ENCODE results near the gene TTYH3. TPM values are rescaled to one million over a fixed set of nuclear protein-coding genes. Genes with fewer than 3 reads are reported as not detected.

Gene TTYH3
- total and polyA plus RNA-seq, 2 of the 13 experiments (the other 11 are each of a cell fraction or from before 2014, with no cell fraction given) = 26.3 to 50.0 TPM

DNA sequence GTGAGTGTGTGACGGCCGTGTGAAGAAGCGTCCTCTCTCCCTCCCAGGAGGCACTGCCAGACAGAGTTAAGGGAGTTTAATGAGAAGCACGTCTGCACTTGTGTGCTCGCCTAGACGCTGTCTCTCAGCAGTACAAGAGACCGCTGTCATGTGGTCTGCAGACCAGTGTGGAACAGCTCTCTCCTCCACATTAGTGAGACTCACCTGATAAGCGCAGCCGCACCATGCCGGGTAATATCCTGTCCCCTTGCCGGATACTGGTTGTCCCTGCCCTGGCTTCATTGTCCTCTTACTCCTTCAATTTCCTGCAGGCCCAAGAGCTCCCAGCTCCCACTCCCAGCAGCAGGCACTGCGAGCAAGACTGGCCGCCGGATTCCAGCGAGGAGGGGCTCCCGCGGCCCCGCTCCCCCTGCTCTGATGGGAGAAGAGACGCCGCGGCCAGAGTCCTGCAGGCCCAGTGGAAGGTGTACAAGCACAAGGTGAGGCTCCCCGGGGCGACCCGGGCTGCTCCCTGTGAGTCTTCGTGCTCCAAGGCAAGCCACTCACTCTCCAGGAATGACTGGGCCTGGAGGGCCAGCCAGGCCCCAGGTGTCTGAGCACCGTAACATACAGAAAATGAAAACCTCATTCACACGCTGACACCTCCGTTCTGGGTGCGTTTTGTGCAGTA lies 33.5 kb upstream of the TTYH3 start (continued):
- TF ChIP-seq ATF1 (CRISPR knock-in tag; IDR thresholded peaks at IDR 0.05) = no peak
- TF ChIP-seq, protein P1, sequence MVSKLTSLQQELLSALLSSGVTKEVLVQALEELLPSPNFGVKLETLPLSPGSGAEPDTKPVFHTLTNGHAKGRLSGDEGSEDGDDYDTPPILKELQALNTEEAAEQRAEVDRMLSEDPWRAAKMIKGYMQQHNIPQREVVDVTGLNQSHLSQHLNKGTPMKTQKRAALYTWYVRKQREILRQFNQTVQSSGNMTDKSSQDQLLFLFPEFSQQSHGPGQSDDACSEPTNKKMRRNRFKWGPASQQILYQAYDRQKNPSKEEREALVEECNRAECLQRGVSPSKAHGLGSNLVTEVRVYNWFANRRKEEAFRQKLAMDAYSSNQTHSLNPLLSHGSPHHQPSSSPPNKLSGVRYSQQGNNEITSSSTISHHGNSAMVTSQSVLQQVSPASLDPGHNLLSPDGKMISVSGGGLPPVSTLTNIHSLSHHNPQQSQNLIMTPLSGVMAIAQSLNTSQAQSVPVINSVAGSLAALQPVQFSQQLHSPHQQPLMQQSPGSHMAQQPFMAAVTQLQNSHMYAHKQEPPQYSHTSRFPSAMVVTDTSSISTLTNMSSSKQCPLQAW (CRISPR knock-in tag; IDR thresholded peaks at IDR 0.05) = no peak

DNA sequence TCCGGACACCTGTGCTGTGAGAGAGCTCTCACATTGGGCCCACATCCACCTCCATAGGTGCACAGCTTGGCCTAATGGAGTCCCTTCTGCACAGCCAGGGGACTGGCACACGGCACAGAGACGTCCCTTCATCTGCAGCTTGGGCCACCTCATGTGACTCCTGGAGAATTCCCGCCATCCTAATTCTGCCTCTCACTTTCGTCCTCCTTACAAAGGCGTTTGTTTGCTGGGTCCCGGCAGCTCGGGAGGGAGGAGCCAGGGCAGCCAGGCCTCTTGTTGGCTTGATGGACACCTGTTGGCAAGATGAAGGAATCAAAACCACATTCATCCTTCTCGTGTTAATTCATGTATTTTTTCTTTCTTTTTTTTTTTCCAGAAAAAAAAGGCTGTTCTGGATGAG lies 30.7 kb upstream of the TTYH3 start:
- Histone ChIP-seq H3K4me3 (replicated peaks in 1 of 3; ENCODE audit: insufficient read depth in 1 of 3, low read depth in 2 of 3, low read length in 3 of 3) (no peak overlapping the region), H3K27me3 (ENCODE audit: control insufficient read depth in 1 of 2, insufficient read depth in 2 of 2, low read length in 2 of 2) (no peaks in the 10 kb centered on the region), H3K36me3 (replicated peaks in 1 of 2; ENCODE audit: control insufficient read depth in 1 of 2, insufficient read depth in 2 of 2, low read length in 2 of 2) (no peaks in the 10 kb centered on the region), H3K9me3 (ENCODE audit: low read length) (no peaks in the 10 kb centered on the region), H3K79me2 (ENCODE audit: insufficient read depth, low read length) (no peaks in the 10 kb centered on the region), H4K20me1 (ENCODE audit: insufficient read depth, low read length) (no peaks in the 10 kb centered on the region), H3K4me1 (ENCODE audit: insufficient read depth, low read length) (no peaks in the 10 kb centered on the region), H3K9ac (ENCODE audit: insufficient read depth, low read depth, low read length) (no peak overlapping the region), H2AFZ (ENCODE audit: low read length) (no peak overlapping the region), H3K4me2 (ENCODE audit: low read depth, low read length) (no peak overlapping the region), H3K27ac (ENCODE audit: extremely low read length, insufficient read depth, low read length) (no peak overlapping the region)
- intact Hi-C loops (cut with micrococcal nuclease; ENCODE audit: unreplicated experiment) = no loop called here
- ATAC-seq = no peak
- WGBS (ENCODE audit: low lambda C conversion rate) = 81% methylated on average over 5 of the region's 9 CpGs
- POLR2A ChIA-PET = no interaction called here
- CTCF ChIA-PET (ENCODE audit: low intra/inter-chr PET ratio, low total read pairs) = no interaction called here
- BruUV-seq (replicated peaks) = no TSS peak
- in situ Hi-C loops (cut with HindIII; ENCODE audit: extremely low pct_ligation_motif_present, low pct_unique_long_range_greater_than_20kb) = no loop called here
- TF ChIP-seq, protein P2, sequence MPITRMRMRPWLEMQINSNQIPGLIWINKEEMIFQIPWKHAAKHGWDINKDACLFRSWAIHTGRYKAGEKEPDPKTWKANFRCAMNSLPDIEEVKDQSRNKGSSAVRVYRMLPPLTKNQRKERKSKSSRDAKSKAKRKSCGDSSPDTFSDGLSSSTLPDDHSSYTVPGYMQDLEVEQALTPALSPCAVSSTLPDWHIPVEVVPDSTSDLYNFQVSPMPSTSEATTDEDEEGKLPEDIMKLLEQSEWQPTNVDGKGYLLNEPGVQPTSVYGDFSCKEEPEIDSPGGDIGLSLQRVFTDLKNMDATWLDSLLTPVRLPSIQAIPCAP (CRISPR knock-in tag; IDR thresholded peaks at IDR 0.05; ENCODE audit: low read depth) = no peak
- no peak for FAIRE-seq
- no peak for DNase-seq (ENCODE audit: low spot score)

DNA sequence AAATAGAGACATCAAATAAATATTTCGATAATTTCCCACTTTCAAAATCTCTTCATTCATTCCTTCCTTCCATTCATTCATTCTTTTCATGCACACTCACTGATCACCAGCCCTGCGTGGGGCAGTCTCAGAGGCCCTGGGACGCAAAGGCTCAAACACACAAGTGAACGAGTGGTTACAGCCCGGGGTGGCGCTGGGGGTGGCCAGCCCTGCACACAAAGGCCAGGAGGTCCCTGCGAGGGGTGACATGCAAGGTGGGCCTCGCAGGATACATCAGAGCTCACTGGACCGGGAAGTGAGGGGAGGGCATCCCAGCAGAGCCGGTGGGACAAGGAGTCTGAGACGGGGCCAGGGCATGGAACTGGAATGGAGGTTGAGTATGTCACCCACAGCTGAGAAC lies 29.9 kb upstream of the TTYH3 start:
- Histone ChIP-seq H2AFZ (ENCODE audit: low read length) (no peak overlapping the region), H3K4me1 (ENCODE audit: insufficient read depth, low read length) (no peaks in the 10 kb centered on the region), H3K36me3 (replicated peaks in 1 of 2; ENCODE audit: control insufficient read depth in 1 of 2, insufficient read depth in 2 of 2, low read length in 2 of 2) (no peaks in the 10 kb centered on the region), H3K9ac (ENCODE audit: insufficient read depth, low read depth, low read length) (no peak overlapping the region), H3K4me2 (ENCODE audit: low read depth, low read length) (no peak overlapping the region), H3K27ac (ENCODE audit: extremely low read length, insufficient read depth, low read length) (no peak overlapping the region), H3K79me2 (ENCODE audit: insufficient read depth, low read length) (no peaks in the 10 kb centered on the region), H3K27me3 (ENCODE audit: control insufficient read depth in 1 of 2, insufficient read depth in 2 of 2, low read length in 2 of 2) (no peaks in the 10 kb centered on the region), H3K9me3 (ENCODE audit: low read length) (no peaks in the 10 kb centered on the region), H4K20me1 (ENCODE audit: insufficient read depth, low read length) (no peaks in the 10 kb centered on the region), H3K4me3 (replicated peaks in 1 of 3; ENCODE audit: insufficient read depth in 1 of 3, low read depth in 2 of 3, low read length in 3 of 3) (no peak overlapping the region)
- ChIA-PET POLR2A (interaction anchor here (0.6 kb wide), 1 partner anchor 14 kb away, joined by 3 read pairs; no protein-coding TSS in a partner anchor), CTCF (ENCODE audit: low intra/inter-chr PET ratio, low total read pairs) (no interaction called here)
- ATAC-seq = no peak
- intact Hi-C loops (cut with micrococcal nuclease; ENCODE audit: unreplicated experiment) = no loop called here
- no peak for DNase-seq (ENCODE audit: low spot score)
- WGBS (ENCODE audit: low lambda C conversion rate) = 91% methylated on average over 11 of the region's 11 CpGs
- no peak for FAIRE-seq
- BruUV-seq (replicated peaks) = no TSS peak
- in situ Hi-C loops (cut with HindIII; ENCODE audit: extremely low pct_ligation_motif_present, low pct_unique_long_range_greater_than_20kb) = no loop called here
- TF ChIP-seq ARID2 (CRISPR knock-in tag; IDR thresholded peaks at IDR 0.05; ENCODE audit: borderline replicate concordance) = no peak
- no peak for TF ChIP-seq NCOA2 (CRISPR knock-in tag; IDR thresholded peaks at IDR 0.05)
- TF ChIP-seq ZFYVE20 (CRISPR knock-in tag; IDR thresholded peaks at IDR 0.05; ENCODE audit: borderline replicate concordance, low read depth) = no peak
- no peak for TF ChIP-seq PHF8 (CRISPR knock-in tag; IDR thresholded peaks at IDR 0.05)
- TF ChIP-seq SRSF4 (IDR thresholded peaks at IDR 0.05; ENCODE audit: low read depth, low read length, poor library complexity, severe bottlenecking) = no peak
- no peak for TF ChIP-seq SMAD1 (CRISPR knock-in tag; IDR thresholded peaks at IDR 0.05; ENCODE audit: borderline replicate concordance, low read depth)

Data from HepG2 (cell line).